ENCODE results near the gene LARGE1.

LARGE1 gene

DNA sequence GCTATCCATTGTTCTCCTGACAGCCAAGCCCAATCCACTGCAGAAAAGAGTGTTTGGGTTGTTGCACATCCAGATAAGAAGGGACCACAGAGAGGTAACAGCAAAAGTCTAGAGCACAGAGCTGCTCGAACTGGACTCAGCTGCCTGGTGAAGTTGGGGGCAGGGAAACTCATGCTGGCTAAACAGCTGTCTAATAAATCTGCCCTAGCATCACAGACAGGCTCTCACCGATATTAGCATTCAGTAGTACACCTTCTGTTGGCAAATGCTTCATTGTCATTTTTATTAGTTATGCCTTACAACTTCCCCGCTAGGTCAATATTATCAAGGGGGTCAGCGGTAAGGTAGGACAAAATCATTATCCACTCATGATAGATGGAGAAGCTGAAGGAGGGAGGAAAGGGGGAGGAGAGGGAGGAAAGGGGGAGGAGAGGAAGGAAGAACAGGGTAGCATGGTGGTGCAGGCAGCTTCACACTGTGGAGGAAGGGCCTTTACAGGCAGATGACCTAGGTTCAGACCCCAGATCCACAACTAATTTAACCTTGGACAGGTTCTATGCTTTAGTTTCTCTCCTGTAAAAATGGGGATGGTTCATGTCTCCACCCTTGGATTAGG is 102.7 kb downstream of the LARGE1 start:
- no peak for DNase-seq

DNA sequence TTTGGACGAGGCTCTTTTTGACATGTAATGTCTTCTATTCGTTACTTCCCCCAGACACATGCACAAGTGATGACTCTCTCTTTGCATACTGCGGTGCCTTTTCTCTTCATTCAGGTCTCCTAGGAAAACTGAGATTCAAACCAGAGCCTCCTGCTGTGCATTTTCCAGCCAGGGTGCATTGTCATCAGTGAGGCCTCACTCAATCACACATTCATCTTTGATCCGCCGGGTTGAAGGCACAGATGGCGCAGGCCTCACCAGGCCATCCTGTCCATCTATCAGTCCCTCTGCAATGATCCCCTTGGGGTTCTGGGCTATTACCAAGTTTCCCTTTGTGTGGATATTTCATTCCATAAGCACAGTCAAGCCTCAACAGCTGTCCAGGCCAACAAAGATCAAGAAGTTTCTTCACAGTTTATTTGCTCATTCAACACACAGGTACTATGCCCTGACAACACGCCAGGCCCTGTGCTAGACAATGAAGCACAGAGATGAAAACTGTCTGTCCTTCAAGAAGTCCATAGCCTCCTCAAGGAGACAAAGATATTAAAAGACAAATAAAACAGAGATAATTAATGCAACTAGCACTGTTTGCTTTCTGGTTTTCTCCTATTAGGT is 107.8 kb downstream of the LARGE1 start:
- no peak for DNase-seq

DNA sequence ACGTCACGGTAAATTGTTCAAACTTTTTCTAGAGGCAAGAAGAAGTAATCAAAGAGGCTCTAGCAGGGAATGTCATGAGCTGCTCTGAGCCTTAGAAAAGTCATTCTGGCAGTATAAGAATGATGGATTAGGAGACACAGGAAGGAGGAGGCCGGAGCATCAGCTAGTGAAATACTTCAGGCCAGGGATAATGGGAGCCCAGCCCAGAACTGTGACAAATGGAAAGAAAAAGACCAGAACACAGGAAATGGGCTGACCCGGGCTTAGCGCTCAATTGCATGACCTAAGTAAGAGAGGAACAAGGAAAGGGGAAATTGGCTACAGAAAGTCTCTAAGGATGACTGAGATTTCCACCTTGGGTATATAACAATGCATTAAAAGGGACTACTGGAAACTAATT is 108.6 kb downstream of the LARGE1 start:
- no peak for DNase-seq

DNA sequence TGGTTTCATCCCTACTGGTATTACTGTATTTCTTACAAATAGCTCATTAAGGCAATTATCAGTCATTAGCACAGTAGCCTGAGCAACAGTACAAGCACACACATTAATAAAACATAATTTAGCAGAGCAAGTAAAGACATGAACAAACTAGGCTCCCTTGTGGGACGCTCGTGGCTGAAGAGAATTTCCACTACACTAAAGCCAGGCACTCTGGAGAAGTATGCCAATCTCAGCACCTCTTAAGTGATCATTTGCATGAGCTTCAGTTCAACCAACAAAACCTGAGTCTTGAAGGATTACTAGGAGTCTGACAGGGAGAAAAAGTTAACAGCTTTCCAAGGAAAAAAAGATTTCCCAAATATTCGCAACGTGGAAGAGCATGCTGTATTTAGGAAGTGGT is 109.1 kb downstream of the LARGE1 start:
- no peak for DNase-seq

DNA sequence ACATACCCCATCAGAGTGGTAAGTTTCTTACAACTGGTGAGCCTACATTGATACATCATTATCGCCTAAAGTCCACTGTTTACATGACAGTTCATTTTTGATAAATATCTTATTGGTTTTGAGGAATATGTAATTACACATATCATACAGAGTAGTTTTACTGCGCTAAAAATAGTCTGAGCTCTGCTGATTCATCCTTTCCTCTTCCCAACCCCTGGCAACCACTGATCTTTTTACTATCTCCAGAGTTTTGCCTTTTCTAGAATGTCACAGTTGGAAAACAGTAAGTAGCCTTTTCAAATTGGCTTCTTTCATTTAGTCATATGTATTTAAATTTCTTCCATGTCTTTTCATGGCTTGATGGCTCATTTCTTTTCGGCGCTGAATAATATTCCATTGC is 112.8 kb downstream of the LARGE1 start:
- no peak for DNase-seq

DNA sequence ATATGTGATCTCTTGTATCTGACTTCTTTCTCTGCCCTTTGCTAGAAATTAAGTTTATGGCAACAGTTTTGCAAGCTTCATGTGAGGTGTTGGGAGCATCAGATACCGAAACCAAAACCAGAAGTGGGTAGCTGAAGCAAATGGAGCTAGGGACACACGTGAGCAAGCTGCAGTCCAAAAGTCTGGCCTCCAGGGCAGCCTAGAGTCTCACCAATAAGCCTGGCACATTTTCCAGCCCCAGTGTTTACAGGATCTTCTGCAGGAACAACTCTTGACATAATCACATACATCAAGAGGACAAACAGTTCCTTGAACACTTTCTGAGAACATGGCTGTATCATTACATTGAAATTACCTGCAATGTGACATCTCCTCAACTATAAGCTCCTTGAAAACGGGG is 114.1 kb downstream of the LARGE1 start:
- no peak for DNase-seq

DNA sequence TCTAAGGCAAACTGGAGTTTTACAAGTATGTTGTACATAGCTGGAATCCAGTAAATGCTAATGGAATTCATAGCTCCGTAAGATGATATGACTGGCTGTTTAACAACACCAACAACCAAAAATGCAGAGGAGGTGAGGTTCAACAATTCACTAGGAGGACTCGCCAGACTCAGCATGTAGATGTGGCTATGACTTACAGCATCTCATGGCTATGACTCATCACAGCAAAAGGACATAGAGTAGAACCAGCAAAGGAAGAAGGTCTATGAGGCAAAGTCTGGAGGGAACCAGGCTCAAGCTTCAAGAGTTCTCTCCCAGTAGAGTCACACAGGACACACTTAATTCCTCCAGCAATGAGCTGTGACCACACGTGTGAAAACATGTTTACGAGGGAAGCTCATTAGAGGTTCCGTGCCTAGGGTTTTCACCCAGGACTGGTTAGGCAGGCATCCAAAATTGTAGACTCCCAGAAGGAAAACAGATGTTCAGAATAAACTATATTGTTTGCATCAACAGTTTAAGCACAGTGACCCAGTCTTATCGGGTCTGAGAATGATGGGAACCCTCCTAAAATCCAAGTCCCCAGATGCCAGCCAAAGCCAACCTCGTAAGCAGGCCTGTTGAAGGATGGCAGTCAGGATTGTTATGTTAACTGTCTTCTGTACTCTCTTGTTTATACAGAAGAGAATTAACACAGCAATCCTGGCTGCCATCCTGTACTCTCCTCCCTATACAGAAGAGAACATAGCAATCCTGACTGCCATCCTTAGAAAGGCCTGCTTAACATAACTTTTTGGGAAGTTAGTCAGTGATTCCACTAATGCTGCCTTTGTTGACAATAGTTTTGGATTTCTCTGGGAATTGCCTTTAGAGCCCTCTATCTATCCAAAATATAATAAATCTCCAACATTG is 116.6 kb downstream of the LARGE1 start:
- DNase-seq, result no peak

DNA sequence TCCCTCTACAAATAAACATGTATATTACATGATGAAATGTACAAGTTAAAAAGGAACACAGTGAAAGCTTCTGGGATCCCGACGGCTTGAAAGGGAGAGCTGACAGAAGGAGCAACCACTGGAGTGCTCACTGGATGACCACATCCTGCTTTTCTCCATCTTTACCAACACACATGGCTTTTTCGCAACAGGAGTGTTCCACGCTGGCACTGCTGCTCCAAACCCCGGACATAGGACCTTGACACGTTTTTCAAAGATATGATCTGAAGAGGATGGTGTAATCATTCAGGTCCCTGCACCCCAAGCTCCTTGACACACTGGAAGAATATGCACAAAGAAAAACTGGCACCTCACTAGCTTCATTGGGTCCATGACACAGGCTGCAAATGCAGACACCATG is 121.9 kb downstream of the LARGE1 start:
- no peak for DNase-seq

DNA sequence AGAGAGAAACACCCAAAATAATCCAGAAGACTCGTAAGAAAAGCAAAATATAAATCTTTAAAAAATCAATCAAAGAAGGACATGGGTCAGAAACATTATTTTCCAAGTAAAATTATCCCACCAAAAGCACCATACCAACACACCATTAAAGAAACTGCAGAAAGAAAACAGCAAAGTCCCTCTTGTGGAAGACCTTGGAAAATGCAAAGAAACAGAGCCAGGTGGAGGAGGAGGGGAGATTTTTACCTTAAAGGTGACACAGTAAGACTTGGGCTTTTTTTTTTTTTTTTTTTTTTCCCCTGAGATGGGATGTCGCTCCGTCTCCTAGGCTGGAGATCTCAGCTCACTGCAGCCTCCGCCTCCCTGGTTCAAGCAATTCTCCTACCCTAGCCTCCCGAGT is 123.8 kb downstream of the LARGE1 start:
- DNase-seq, result no peak

DNA sequence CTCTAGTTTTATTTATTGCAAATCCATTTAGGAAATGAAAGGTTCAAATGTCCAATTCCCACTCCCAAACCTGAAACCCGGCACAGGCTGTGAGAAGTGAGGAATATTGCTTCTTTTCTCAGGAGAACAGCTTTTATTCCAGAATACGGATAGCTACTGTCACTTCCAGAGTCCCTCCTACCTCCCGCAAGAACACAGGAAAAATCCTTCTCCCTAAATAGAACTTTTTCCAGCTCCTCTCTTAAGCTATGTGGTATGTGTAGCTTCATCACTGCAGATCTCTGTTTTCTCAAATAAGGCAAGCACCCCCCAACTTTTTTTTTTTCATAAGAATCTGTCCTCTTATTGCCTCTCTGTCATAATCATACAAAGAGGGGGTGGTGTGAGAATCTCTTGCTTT is 126.8 kb downstream of the LARGE1 start:
- no peak for DNase-seq

DNA sequence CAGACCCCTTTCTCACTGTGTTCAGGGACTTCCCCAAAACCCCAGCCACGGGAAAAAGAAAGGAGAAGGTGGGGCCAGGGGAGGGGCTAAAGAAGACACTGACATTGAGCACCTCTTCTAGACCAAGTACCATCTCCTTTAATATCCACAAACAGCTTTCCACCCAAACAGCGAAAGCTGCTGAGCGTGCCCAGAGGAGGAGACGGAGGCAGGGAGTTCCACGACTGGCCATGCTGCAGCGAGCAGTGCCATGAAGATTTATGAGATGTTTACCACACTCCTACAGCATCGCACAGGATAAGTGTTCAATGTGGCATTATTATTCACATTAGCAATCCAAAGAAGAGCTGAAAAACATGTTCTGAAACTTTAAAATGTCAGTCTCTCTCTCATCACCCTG is 127.4 kb downstream of the LARGE1 start:
- no peak for DNase-seq

DNA sequence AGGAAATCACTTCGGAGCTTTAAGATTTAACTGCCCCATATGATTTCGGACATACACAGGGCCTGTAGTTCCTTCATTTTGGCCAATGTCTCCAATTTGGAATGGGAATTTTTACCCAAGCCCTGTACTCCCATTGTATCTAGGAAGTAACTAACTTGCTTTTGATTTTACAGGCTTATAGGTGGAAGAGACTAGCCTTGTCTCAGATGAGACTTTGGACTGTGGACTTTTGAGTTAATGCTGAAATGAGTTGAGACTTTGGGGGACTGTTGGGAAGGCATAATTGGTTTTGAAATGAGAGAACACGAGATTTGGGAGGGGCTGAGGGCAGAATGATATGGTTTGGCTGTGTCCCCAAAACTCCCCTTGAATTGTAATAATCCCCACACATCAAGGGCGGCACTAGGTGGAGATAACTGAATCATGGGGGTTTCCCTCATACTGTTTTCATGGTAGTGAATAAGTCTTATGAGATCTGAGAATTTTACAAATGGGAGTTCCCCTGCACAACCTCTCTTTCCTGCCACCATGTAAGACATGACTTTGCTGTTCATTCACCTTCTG is 130.5 kb downstream of the LARGE1 start:
- no peak for DNase-seq

DNA sequence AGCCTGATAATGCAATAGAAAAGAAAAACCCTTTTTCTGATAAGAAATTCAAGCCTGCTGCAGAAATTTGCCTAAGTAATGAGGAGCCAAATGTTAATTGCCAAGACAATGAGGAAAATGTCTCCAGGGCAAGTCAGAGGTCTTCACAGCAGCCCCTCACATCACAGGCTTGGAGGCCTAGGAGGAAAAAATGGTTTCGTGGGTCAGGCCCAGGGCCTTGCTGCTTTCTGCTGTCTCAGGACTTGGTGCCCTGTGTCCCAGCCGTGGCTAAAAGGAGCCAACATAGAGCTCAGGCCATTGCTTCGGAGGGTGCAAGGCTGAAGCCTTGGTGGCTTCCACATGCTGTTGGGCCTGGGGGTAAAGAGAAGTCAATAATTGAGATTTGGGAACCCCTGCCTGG is 131.3 kb downstream of the LARGE1 start:
- DNase-seq, result no peak

DNA sequence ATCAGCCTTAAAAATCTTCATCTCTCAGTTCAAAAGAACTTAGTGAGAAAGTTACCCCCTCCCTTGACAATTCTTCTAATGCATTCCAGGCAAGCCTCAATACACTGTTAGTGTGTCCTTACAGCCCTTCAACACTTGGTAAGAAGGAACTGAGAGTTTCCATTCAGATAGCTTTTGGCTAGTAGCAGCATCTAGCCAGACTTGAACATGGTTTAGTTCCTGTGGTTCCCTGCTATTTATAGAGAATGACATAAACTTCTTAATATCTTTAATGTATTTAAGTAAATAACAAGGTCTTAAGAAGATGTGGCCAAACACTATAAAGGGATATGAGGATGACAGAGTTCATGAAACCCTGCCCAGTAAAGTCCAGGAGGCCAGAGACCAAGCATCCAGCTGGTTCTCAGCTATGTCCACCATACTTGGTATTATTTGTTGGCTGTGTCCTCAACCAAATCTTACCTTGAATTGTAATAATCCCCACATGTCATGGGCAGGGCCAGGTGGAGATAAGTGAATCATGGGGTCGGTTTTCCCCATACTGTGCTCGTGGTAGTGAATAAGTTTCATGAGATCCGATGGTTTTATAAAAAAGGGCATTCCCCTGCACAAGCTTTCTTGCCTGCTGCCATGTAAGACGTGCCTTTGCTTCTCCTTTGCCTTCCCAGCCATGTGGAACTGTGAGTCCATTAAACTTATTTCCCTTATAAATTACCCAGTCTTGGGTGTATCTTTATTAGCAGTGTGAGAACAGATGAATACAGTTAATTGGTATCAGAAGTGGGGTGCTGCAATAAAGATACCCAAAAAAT is 132.4 kb downstream of the LARGE1 start:
- no peak for DNase-seq

DNA sequence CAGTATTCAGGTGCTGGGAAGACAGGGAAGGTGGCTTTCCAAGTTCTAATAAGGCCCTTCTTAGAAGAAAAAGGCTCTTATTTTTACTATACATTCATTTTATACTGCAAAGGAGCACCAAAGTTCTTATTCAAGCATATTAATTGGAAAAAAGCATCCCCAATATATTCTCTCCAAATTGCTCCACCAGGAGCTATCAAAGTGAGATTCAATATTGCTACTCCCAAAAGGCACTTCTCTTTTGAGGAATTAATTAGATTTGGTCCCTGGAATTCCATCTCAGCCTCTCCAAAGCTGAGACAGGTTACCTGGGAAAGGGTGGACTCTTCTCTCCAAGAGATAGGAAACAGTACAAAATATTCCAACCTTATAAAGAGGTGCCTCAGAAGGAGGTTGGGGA is 134.1 kb downstream of the LARGE1 start:
- no peak for DNase-seq

DNA sequence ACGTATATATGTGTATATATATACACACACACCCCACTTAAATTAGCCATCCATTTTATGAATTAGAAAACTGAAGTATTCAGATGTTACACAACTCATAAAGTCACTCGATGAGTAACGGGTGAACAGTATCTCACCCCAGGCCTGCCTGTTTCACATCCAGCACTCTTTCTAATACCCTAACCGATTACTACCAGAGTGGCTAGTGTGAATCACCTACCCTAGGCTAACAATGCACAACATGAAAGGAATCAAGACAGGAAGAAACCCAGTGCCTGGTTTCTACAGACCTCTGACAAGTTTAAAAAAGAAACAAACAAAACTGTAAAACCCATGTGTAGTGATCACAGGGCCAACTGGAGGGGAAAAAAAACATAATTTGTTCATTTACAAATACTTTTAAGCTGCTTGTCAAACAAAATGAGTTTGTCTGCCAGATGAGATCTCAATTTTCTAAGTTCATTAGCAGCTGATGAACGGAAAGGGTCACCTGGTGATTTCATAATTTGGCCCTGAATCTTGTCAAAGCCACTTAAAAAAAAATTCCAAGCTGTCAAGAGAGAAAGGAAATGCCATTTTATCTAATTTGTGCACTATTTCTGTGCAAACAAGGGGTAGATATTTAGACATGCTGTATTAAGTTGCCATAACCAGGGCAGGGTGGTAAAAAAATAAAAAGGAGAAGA is 134.8 kb downstream of the LARGE1 start:
- no peak for DNase-seq

DNA sequence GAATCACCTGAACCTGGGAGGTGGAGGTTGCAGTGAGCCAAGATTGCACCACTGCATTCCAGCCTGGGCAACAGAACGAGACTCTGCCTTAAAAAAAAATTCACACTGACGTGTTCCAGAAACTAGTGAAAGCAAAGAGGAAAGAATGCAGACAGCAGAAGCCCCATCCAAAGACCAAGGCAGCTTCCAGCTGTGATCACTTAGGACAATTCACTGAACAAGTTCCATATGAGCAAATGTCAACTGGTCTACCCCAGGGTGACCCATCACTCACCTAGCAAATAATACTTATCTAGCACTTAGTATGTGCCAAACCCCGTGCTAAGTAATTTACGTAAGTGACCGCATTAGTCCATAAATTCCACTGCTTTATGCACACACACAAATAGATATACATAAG is 138.9 kb downstream of the LARGE1 start:
- no peak for DNase-seq

DNA sequence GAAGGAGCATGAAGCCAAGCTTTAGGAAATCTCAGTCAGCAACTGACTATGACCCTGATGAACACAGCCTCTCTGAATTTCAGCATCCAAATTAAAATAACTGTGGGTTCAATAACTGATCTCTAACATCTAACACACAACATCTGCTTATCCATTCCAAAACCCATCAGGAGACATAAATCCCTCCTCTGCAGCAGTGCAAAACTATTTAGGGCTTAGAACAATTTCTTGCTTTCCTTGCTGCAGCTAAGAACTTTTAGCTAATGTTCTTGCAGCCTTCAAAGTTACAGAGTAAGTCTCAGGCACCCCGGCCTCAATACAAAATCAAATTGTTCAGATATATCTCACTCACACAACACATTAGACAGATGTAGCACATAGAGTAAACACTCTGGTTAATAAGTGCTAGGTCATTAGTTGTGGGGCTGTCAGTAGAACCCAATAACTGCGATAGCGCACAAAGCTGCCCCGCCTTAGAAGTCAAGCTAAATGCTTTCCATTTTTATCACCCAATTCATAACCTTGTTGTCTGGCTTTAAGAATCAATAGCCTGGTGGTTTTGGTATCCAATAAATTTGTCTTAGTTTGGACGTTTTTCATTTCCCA is 139.6 kb downstream of the LARGE1 start:
- no peak for DNase-seq

DNA sequence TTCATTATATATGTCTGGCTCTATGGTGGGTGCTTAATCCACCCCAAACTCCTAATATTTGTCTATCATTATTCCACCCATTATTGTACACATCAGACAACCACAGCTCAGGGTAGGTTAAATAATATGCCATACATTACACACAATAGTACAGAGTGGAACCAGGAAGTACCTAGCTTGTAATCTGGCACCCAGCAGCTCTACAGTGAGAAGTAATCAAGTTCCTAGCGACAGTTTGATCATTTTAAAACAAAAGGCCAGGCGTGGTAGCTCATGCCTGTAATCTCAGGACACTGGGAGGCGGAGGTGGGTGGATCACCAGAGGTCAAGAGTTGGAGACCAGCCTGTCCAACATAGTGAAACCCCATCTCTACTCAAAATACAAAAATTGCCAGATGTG is 141.0 kb downstream of the LARGE1 start:
- DNase-seq, result no peak

DNA sequence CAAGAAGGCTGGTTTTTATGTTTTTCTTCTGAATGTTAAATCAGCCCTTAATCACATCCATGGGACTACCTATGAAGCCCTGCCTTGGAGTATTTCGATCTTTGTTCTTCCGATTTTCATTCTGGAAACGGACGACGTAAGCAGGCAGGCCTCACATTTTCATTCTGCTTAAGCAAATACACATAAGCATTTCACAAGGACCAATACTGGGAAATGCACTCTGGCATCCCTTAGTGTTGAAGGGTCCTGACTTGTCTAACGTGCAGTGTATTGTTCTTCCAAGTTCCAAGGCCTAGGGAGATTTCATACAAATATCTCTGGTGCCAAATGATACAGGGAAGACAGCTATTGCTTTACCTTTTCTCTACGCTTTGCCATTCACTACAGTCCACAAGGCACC is 143.8 kb downstream of the LARGE1 start:
- DNase-seq, result no peak

DNA sequence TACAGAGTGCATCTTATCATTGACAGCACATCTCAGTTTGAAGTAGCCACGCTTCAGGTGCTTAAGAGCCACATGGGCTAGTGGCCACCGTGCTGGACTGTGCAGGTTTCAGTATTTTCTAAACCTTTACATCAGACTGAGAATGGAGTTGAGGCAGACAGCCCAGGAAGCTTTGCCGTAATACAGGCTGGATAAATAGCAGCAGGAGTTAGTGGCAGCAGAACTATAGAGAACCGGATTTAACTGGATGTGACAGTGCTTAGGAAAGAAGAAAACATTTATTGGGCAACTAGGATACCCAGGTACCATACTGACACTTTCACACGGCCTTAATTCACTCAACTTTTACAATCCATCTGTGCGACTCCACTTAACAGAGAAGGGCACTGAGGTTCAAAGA is 145.5 kb downstream of the LARGE1 start:
- no peak for DNase-seq

DNA sequence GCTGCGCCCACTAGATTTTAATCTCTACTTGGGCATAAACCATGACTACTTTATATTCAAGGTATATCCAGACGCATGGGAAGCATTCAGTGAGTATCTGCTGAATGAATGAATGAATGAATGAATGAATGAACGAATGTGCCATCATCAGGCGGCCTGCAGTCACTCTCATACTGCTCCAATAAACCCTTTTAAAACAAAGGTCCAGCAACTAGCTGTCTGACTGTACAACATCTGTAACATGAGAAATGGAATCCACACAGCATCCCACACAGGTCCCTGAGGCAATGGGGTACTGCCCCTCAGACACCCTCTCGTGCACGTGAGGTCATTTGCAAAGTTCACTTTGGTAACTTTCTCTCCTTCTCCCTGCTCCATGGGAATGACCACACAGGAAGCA is 147.5 kb downstream of the LARGE1 start:
- DNase-seq, result no peak

All from CD4-positive, alpha-beta T cell treated with Interleukin-21 for 1 hour (primary cell).